IPS-15b (cell line): ENCODE results near the gene MT1HL1.

ENCODE experiments used
- H3K27me3 ChIP-seq: one replicate; pipeline ENCODE4 v1.6.1; 2013; ENCODE audit warnings: low read length; ENCODE audit not compliant: control insufficient read depth, insufficient read depth
- H3K36me3 ChIP-seq: one replicate; pipeline ENCODE4 v1.6.1; 2013; ENCODE audit warnings: low read length; ENCODE audit not compliant: control insufficient read depth, insufficient read depth
- H3K4me1 ChIP-seq: one replicate; pipeline ENCODE4 v1.6.1; 2013; ENCODE audit warnings: mild to moderate bottlenecking, low read length; ENCODE audit not compliant: control insufficient read depth, insufficient read depth
- H3K4me3 ChIP-seq: one replicate; pipeline ENCODE4 v1.5.1; 2013; ENCODE audit warnings: low read depth, low read length
- H3K9ac ChIP-seq: one replicate; pipeline ENCODE4 v1.6.1; 2013; ENCODE audit warnings: low read depth, mild to moderate bottlenecking, low read length
- H3K9me3 ChIP-seq: one replicate; pipeline ENCODE4 v1.6.1; 2013; ENCODE audit warnings: mild to moderate bottlenecking, low read length; ENCODE audit not compliant: control insufficient read depth, insufficient read depth

The MT1HL1 gene

DNA sequence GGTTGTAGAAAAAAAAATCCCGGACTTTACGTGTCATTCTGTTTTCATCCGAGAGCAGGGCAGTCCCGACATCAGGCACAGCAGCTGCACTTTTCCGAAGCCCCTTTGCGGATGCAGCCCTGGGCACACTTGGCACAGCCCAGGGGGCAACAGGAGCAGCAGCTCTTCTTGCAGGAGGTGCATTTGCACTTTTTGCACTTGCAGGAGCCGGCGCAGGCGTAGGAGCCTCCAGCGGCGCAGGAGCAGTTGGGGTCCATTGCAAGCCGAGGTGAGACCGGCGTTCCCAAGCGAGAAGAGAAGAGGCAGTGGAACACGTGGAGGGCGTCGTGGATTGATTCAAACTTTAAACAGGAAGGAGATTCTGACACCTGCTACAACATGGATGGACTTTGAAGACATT, at the start of gene MT1HL1:
Gene MT1HL1, minus strand, starts transcription at position 326 of the 400 bp plus-strand sequence. Its CDS starts 69 bp downstream, at position 257.
- Histone ChIP-seq H3K9me3 (no peaks in the 10 kb centered on the region), H3K4me1 (no peaks in the 10 kb centered on the region), H3K36me3 (no peaks in the 10 kb centered on the region), H3K4me3 (no peak within 1 kb of the TSS), H3K27me3 (no peaks in the 10 kb centered on the region), H3K9ac (no peak within 1 kb of the TSS)

DNA sequence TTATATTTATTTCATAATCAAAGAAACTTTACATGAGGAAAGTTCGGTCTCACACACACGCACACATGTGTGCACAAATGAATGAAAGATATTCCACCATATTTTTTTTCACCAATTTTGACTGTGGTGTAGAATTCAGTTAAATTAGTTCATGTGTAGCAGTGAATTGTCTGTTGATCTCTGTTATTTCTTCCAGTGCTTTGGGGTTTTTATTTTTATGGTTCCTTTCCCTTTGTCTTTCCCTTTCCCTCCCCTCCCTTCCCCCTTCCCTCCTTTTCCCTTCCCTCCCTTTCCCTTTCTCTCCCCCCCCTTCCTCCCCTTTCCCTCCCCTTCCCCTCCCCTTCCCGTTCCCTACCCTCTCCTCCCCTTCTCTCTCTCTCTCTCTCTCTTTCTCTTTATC, 46.7 kb upstream of the MT1HL1 start:
- Histone ChIP-seq H3K36me3 (no peaks in the 10 kb centered on the region), H3K4me1 (no peaks in the 10 kb centered on the region), H3K9ac (no peak overlapping the region), H3K9me3 (no peaks in the 10 kb centered on the region), H3K4me3 (no peak overlapping the region), H3K27me3 (no peaks in the 10 kb centered on the region)

DNA sequence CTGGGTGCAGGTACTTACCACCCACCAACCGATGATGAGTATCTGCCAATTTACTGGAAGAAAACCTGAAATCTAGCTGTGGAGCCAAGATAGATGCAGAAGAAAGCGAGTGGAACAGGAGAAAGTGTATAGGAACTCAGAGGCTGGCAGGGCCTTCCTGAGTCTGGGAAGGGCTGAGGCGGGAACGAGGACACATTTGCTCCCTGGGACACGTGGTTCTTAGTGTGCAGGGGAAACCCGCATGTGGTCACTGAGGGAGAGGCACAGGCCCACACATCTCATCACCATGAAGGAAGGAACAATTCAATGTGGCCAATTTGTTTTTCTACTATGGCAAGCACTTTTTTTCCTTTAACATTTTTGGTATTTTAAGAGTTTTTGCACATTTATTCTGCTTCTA, 45.9 kb upstream of the MT1HL1 start:
- H3K27me3 ChIP-seq: no peaks in the 10 kb centered on the region
- H3K9me3 ChIP-seq: no peaks in the 10 kb centered on the region

DNA sequence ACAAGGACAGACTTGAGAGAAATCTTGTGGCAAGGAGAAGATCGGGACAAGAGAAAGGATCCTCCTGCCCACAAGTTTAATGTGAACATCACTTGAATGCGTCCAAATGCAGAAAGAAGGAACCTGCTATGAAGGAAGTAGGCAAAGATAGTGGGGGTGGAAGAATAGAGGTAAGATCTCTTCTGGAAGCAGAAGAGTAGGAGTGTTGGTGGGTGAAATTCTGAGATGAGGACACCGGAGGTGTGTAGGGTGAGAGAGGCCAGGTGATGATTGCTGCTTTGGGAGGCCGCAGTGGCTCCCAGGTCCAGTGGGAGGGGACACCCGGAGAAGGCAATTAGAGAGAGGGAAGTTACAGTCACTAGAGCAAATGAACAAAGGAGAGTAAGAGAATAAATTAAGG, 44.6 kb upstream of the MT1HL1 start:
- no peak overlapping the region for H3K9ac ChIP-seq
- H3K4me3 ChIP-seq: no peak overlapping the region
- H3K36me3 ChIP-seq: no peaks in the 10 kb centered on the region
- H3K4me1 ChIP-seq: peaks cover 12% of the 10 kb centered on the region
- H3K27me3 ChIP-seq: peaks cover 11% of the 10 kb centered on the region
- no peaks in the 10 kb centered on the region for H3K9me3 ChIP-seq

More for the DNA sequence above, 45.9 kb upstream of the MT1HL1 start:
- H3K4me3 ChIP-seq: no peak overlapping the region
- no peaks in the 10 kb centered on the region for H3K36me3 ChIP-seq
- peaks cover 4% of the 10 kb centered on the region for H3K4me1 ChIP-seq
- H3K9ac ChIP-seq: no peak overlapping the region

DNA sequence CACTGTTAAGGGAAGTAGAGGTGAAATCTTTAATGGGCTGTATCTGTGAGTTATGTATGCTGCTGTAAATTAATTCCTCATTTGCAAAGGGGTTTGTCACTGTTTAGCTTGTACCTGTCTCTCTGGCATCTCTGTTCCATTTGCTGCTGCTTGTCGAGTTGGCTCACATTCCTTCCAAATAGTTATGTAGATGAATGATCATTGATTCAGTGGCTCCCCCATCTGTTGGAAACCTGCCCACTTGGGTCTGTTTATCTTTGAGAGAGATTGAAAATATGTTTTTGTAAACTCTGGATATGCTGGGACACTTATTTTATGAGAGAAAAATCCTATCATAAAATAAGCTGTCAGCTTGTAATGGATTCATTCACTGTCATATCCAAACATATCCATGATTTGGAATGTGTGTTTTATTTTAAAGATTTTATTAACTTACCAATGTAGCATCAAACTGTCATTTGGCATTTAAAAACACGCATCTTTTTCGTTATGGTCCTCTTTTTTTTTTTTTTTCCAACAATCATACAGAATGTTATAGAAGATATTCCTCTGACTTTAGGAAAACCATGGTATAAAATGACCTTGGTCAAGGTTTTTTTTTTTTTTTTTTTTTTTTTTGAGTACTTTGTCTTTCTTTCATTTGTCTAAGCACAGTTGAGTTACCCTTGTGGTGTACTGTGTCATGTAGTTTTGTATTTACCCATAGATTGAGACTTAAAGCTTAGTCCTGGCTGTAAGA, 41.2 kb upstream of the MT1HL1 start:
- Histone ChIP-seq H3K4me3 (no peak overlapping the region), H3K9me3 (no peaks in the 10 kb centered on the region), H3K9ac (no peak overlapping the region), H3K4me1 (peaks cover 14% of the 10 kb centered on the region), H3K27me3 (peaks cover 32% of the 10 kb centered on the region), H3K36me3 (no peaks in the 10 kb centered on the region)

DNA sequence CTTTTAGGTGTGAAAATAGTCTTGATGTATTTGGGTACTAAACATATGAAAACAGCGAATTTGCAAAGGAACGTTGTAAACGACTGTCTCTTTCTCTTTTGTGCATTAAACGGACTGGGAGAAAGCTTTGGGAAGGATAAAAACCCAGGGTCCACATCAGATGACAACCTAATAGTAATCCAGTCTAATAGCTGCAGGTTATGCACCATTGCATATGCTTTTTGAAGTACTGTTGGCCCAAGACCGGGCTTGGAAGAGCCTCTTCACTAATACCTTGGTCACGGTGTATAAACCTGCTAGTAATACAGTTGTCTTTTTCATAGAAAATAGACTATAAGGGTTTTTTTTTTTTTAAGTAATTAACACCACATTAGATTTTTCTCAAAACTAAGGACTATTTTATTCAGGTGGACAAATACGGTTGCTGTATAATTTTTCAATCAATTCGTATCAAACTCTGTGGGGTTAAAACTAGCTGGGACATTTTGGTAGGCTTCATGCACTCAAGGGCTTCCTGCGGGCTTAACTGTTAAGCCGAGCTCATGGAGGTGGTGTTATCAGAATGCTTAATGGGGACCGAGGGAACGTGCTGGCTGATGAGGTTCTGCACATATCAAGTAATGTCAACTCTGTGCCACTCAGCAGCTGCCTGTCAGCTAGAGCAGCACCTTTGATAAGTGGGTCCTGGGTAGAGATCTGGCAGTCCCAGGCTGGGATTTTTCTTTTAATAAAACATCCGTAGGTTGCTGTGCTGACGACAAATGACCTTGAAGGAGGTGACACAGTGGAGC, 39.8 kb upstream of the MT1HL1 start:
- H3K9me3 ChIP-seq: no peaks in the 10 kb centered on the region
- H3K27me3 ChIP-seq: peaks cover 35% of the 10 kb centered on the region
- H3K9ac ChIP-seq: no peak overlapping the region
- peak overlapping the region; percentile 55 for H3K4me3 ChIP-seq
- H3K4me1 ChIP-seq: peaks cover 14% of the 10 kb centered on the region
- no peaks in the 10 kb centered on the region for H3K36me3 ChIP-seq

DNA sequence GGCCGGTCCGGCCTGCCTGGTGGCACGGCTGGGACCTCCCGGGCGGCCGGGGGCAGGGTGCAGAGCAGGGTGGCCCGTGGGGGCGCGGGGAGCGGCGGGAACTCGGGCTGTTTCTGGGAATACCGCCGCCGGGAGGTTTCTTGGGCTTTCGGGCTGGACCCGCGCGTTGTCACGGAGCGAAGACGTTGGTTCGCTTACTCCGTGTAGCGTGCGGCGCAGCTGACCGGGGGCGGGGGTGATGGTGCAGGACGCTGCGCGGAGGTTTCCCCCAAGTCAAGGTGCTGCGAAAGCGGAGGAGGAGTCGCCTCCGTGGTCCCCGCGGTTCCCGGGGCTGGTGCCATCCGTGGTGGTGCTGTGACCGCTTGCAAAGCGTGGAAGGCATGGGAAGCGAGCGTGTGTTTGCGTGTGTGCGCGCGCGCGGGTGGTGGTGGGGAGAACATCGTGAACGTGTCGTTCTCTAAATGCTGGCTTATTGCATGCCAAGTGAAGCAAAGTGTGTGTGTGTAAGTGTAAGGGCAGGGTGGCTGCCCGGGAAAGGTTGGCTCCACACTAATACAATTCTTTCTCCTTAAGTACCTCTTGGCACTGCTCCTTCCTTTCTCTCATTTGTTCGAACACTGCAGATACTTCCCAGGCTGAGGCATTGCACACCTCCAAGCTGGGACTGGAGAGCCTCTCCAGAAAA, 38.8 kb upstream of the MT1HL1 start:
- H3K27me3 ChIP-seq: peaks cover 37% of the 10 kb centered on the region
- H3K4me1 ChIP-seq: peaks cover 14% of the 10 kb centered on the region
- H3K9me3 ChIP-seq: no peaks in the 10 kb centered on the region
- H3K9ac ChIP-seq: no peak overlapping the region
- H3K36me3 ChIP-seq: no peaks in the 10 kb centered on the region
- peak overlapping the region; percentile 55 for H3K4me3 ChIP-seq

DNA sequence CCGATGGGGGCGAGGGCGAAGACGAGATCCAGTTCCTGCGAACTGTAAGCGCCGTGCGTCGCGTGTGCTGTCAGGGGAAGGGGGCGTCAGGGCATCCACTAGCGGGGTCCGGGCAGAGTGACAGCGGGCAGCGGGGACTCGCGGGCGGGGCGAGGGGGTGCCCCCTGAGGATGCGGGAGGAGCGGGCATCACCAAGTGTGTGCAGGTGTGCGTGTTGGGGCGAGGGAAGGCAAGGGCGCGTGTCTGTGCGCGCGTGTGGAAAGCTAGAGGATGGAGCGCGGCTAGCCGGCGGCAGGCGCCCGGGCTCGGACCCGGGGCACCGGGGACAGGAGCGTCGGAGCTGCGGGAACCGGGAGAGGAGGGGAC, 38.3 kb upstream of the MT1HL1 start:
- Histone ChIP-seq H3K9me3 (no peaks in the 10 kb centered on the region), H3K27me3 (peaks cover 38% of the 10 kb centered on the region), H3K36me3 (no peaks in the 10 kb centered on the region), H3K4me1 (peaks cover 14% of the 10 kb centered on the region), H3K9ac (no peak overlapping the region), H3K4me3 (peak overlapping the region; percentile 55)

DNA sequence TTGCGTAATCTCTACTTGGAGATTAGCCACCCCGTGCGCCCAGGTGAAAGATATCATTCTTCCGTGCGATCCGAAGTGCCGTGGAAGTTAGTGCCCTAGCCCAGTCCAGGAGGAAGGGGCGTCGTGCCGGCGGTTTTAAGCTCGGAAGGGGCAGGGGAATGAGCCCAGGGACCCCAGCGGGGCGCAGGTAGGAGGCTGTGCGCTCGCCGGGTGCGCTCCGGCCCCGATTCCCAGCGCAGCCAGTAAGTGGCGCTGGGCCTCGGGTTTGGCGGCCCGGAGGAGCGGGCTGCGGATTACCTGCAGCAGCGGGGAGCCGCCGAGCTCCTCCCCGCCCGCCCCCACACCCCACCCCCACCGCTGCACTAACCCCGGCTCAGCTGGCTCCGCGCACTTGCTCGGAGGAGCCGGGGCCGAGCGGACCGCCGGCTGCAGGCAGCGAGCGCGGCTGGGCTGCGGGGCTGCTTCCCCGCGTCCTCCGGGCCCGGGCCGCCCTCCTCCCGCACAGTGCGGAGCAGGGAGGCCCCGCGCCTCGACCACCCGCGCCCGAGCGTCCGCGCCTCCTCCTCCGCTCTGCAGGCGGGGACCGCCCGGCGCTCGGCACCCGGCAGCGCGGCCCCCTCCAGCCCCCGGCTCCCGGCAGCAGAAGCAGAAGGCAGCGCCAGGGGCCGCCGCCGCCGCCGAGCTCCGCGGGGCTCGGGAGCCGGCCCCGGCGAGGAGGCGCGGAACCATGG, 37.7 kb upstream of the MT1HL1 start, which contains the start of gene RYR2:
Gene RYR2, plus strand, starts transcription at position 390 of the 731 bp plus-strand sequence. Its CDS starts 338 bp downstream, at position 728.
- Histone ChIP-seq H3K9me3 (no peaks in the 10 kb centered on the region), H3K27me3 (peaks cover 38% of the 10 kb centered on the region), H3K9ac (no peak within 1 kb of the TSS), H3K36me3 (no peaks in the 10 kb centered on the region), H3K4me3 (peak within 1 kb of the TSS; percentile 55), H3K4me1 (peaks cover 14% of the 10 kb centered on the region)

DNA sequence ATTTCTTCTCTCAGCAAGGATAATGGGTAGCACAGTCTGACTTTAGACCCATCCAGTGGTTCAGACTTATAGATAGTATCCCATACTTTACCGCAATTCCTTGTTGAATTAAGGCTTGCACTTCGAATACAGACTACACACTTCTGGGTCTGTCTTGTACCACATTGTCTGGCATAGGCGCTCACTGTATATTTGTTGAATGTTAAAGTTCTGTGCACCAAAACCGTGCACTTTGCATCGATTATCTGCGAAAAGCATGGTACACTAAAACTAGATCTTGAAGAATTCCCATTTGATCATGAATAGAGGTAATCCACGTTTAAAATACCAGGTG, 37.2 kb upstream of the MT1HL1 start:
- no peak overlapping the region for H3K9ac ChIP-seq

DNA sequence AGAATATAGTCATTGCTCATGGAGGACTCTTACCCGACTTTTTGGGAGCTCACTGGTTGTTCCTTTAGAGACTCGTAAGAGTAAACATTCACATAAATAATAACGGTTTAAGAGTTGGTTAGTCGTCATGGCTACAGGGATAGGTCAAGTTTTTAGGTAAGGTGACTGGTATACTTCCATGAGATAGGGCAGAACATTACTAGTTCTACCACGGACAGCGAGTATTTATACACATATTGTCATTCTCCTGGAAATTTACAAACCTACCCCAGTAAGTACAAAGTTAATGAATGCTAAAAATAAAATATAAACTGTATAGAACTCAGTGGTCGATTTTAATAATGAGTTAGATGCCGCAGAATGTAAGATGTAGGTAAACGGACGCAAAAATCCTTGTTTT, 36.6 kb upstream of the MT1HL1 start:
- Histone ChIP-seq H3K4me3 (no peak overlapping the region), H3K9me3 (no peaks in the 10 kb centered on the region), H3K36me3 (no peaks in the 10 kb centered on the region), H3K9ac (no peak overlapping the region), H3K4me1 (peaks cover 14% of the 10 kb centered on the region), H3K27me3 (peaks cover 38% of the 10 kb centered on the region)

More for the DNA sequence above, 37.2 kb upstream of the MT1HL1 start:
- H3K36me3 ChIP-seq: no peaks in the 10 kb centered on the region
- peaks cover 14% of the 10 kb centered on the region for H3K4me1 ChIP-seq
- H3K4me3 ChIP-seq: peak overlapping the region; percentile 27
- H3K27me3 ChIP-seq: peaks cover 38% of the 10 kb centered on the region
- no peaks in the 10 kb centered on the region for H3K9me3 ChIP-seq
